Osteoblast (primary cell): Measurements from ENCODE around the gene TMA16. TPM values are rescaled to one million over a fixed set of nuclear protein-coding genes. Genes with fewer than 3 reads are reported as not detected.
A peak's percentile ranks its signal among the peaks of the same experiment; 100 is the strongest.

Source experiments
- DNase-seq: peaks from one replicate; pipeline ENCODE4 v3.0.0; 2011; ENCODE audit warnings: low spot score, mixed read lengths; ENCODE audit not compliant: insufficient read length; ENCODE audit errors: missing footprints
- H2AFZ ChIP-seq: 2 replicates; pipeline ENCODE4 v1.6.0; 2011; ENCODE audit warnings: mild to moderate bottlenecking, low read length
- H3K27ac ChIP-seq: 2 replicates; pipeline ENCODE4 v1.5.1; 2011; ENCODE audit warnings: mild to moderate bottlenecking, low read depth, low read length, moderate library complexity
- H3K27me3 ChIP-seq: 2 replicates; pipeline ENCODE4 v1.6.0; 2012; ENCODE audit warnings: mild to moderate bottlenecking, control low read depth, inconsistent platforms, low read length, moderate library complexity; ENCODE audit not compliant: insufficient read depth
- H3K36me3 ChIP-seq: 2 replicates; pipeline ENCODE4 v1.5.1; 2011; ENCODE audit warnings: mild to moderate bottlenecking, low read length, control low read depth, moderate library complexity; ENCODE audit not compliant: insufficient read depth
- H3K4me1 ChIP-seq: 2 replicates; pipeline ENCODE4 v1.5.1; 2011; ENCODE audit warnings: mild to moderate bottlenecking, low read length, control low read depth, moderate library complexity; ENCODE audit not compliant: insufficient read depth
- H3K4me2 ChIP-seq: 2 replicates; pipeline ENCODE4 v1.6.0; 2011; ENCODE audit warnings: mild to moderate bottlenecking, low read length; ENCODE audit not compliant: insufficient read depth
- H3K4me3 ChIP-seq: fragments of 200-600 bp; sonication (generic); 3 replicates; pipeline ENCODE4 v1.5.1; 2012; ENCODE audit warnings: mild to moderate bottlenecking, low read length, inconsistent platforms; ENCODE audit not compliant: insufficient read depth
- H3K79me2 ChIP-seq: 2 replicates; pipeline ENCODE4 v1.6.0; 2012; ENCODE audit warnings: mild to moderate bottlenecking, low read length, control low read depth, inconsistent platforms; ENCODE audit not compliant: insufficient read depth
- H3K9me3 ChIP-seq: 2 replicates; pipeline ENCODE4 v1.5.1; 2011; ENCODE audit warnings: low read depth, low read length, control low read depth
- H4K20me1 ChIP-seq: 2 replicates; pipeline ENCODE4 v1.6.0; 2012; ENCODE audit warnings: mild to moderate bottlenecking, low read length, control low read depth; ENCODE audit not compliant: insufficient read depth
- CTCF ChIP-seq: IDR thresholded peaks from 2 replicates; pipeline ENCODE4 v1.5.1; 2011; ENCODE audit warnings: mild to moderate bottlenecking, low read depth, low read length, moderate library complexity; ENCODE audit errors: extremely low read depth
- total RNA-seq: library from RNA; depleted of rRNA; stranded (reverse); fragments of >200 nt; gene quantifications from 2 replicates; pipeline ENCODE4 v1.2.3, GENCODE V29; 2012

Gene TMA16
- total RNA-seq, 1 donor, result 22.8 TPM

- peak; percentile 4 for DNase-seq
- TF ChIP-seq CTCF, result no peak
- no peaks in the 10 kb centered on the region for H4K20me1 ChIP-seq
Observed at GRCh38 chr4:163556650-163557391, 62.3 kb downstream of the TMA16 start.

GRCh38 chr4:163558539-163559044 is 64.1 kb downstream of the TMA16 start:
- Histone ChIP-seq H3K4me1 (no peaks in the 10 kb centered on the region), H3K36me3 (no peaks in the 10 kb centered on the region), H3K9me3 (no peaks in the 10 kb centered on the region), H3K27me3 (peaks cover 5% of the 10 kb centered on the region), H2AFZ (no peak overlapping the region), H3K4me3 (no peak overlapping the region), H3K4me2 (no peak overlapping the region), H3K27ac (no peak overlapping the region), H3K79me2 (no peaks in the 10 kb centered on the region), H4K20me1 (no peaks in the 10 kb centered on the region)
- no peak for TF ChIP-seq CTCF
- no peak for DNase-seq

More at GRCh38 chr4:163556650-163557391, 62.3 kb downstream of the TMA16 start:
- Histone ChIP-seq H3K79me2 (no peaks in the 10 kb centered on the region), H3K36me3 (no peaks in the 10 kb centered on the region), H3K4me3 (no peak overlapping the region), H3K27me3 (peaks cover 5% of the 10 kb centered on the region), H2AFZ (no peak overlapping the region), H3K27ac (no peak overlapping the region), H3K9me3 (no peaks in the 10 kb centered on the region), H3K4me1 (no peaks in the 10 kb centered on the region), H3K4me2 (no peak overlapping the region)

GRCh38 chr4:163562496-163562895 is 68.0 kb downstream of the TMA16 start:
- Histone ChIP-seq H3K27me3 (peaks cover 5% of the 10 kb centered on the region), H3K4me2 (no peak overlapping the region), H3K79me2 (no peaks in the 10 kb centered on the region), H3K4me1 (no peaks in the 10 kb centered on the region), H3K36me3 (no peaks in the 10 kb centered on the region), H4K20me1 (no peaks in the 10 kb centered on the region), H2AFZ (no peak overlapping the region), H3K9me3 (no peaks in the 10 kb centered on the region), H3K4me3 (no peak overlapping the region), H3K27ac (no peak overlapping the region)
- no peak for DNase-seq
- no peak for TF ChIP-seq CTCF

GRCh38 chr4:163563592-163563991 is 69.1 kb downstream of the TMA16 start:
- DNase-seq, result no peak
- Histone ChIP-seq H3K27ac (no peak overlapping the region), H3K79me2 (no peaks in the 10 kb centered on the region), H3K4me2 (no peak overlapping the region), H3K4me1 (no peaks in the 10 kb centered on the region), H3K9me3 (no peaks in the 10 kb centered on the region), H3K4me3 (no peak overlapping the region), H2AFZ (no peak overlapping the region), H4K20me1 (no peaks in the 10 kb centered on the region), H3K36me3 (no peaks in the 10 kb centered on the region), H3K27me3 (no peaks in the 10 kb centered on the region)
- no peak for TF ChIP-seq CTCF
